ENCODE measurements around the gene MT4.

Gene MT4

GRCh38 chr16:56534847-56535383 is 30.0 kb upstream of the MT4 start:
- TF ChIP-seq CEBPB (IDR thresholded peaks at IDR 0.05) (no peak), MAX (IDR thresholded peaks at IDR 0.05) (no peak), REST (IDR thresholded peaks at IDR 0.05; ENCODE audit: low read depth) (peak; percentile 58; the same call in 1 of the 2 replicates)

GRCh38 chr16:56538331-56538730 is 26.5 kb upstream of the MT4 start:
- TF ChIP-seq FOXM1 (IDR thresholded peaks at IDR 0.05; ENCODE audit: borderline replicate concordance, low read depth) (no peak), RAD21 (IDR thresholded peaks at IDR 0.05; ENCODE audit: low read depth) (no peak), TAF1 (IDR thresholded peaks at IDR 0.05; ENCODE audit: low read depth) (no peak), MAX (IDR thresholded peaks at IDR 0.05) (no peak), ZBTB7A (IDR thresholded peaks at IDR 0.05; ENCODE audit: low read depth) (no peak), TEAD4 (IDR thresholded peaks at IDR 0.05) (no peak), TCF12 (IDR thresholded peaks at IDR 0.05; ENCODE audit: low read depth) (no peak), CREB1 (IDR thresholded peaks at IDR 0.05; ENCODE audit: low read depth) (no peak), EP300 (IDR thresholded peaks at IDR 0.05; ENCODE audit: borderline replicate concordance) (no peak), CEBPB (IDR thresholded peaks at IDR 0.05) (no peak), EGR1 (IDR thresholded peaks at IDR 0.05) (no peak), REST (IDR thresholded peaks at IDR 0.05; ENCODE audit: low read depth) (no peak), YY1 (IDR thresholded peaks at IDR 0.05; ENCODE audit: low read depth) (no peak), NFIC (IDR thresholded peaks at IDR 0.05) (no peak)
- TF ChIP-seq, protein P1, sequence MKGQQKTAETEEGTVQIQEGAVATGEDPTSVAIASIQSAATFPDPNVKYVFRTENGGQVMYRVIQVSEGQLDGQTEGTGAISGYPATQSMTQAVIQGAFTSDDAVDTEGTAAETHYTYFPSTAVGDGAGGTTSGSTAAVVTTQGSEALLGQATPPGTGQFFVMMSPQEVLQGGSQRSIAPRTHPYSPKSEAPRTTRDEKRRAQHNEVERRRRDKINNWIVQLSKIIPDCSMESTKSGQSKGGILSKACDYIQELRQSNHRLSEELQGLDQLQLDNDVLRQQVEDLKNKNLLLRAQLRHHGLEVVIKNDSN (IDR thresholded peaks at IDR 0.05), result no peak

DNA sequence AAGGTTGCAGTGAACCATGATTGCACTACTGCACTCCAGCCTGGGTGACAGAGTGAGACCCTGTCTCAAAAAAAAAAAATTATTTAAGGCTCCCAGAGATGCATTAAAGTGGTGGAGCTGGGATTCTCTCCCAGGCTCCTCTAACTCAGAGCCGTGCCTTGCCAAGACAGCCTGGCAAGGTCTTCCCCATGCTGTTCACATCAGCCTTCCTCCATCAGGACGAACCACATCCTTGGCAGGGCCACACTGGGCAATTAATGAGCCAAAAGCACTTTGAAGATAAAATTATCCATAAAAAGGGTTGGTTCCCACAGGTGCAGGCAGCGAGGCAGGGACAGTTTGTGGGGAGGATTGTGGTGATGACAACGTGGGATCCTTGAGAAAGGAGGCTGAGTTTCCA is 25.2 kb upstream of the MT4 start:
- TF ChIP-seq TAF1 (IDR thresholded peaks at IDR 0.05; ENCODE audit: low read depth) (no peak), CREB1 (IDR thresholded peaks at IDR 0.05; ENCODE audit: low read depth) (no peak), REST (IDR thresholded peaks at IDR 0.05; ENCODE audit: low read depth) (no peak), CEBPB (IDR thresholded peaks at IDR 0.05) (no peak), EGR1 (IDR thresholded peaks at IDR 0.05) (no peak), YY1 (IDR thresholded peaks at IDR 0.05; ENCODE audit: low read depth) (no peak), TEAD4 (IDR thresholded peaks at IDR 0.05) (no peak), TCF12 (IDR thresholded peaks at IDR 0.05; ENCODE audit: low read depth) (no peak), NFIC (IDR thresholded peaks at IDR 0.05) (no peak), FOXM1 (IDR thresholded peaks at IDR 0.05; ENCODE audit: borderline replicate concordance, low read depth) (no peak), EP300 (IDR thresholded peaks at IDR 0.05; ENCODE audit: borderline replicate concordance) (no peak)
- TF ChIP-seq, protein P1 (IDR thresholded peaks at IDR 0.05), result no peak

- TF ChIP-seq TCF12 (IDR thresholded peaks at IDR 0.05; ENCODE audit: low read depth), result no peak
Measured at GRCh38 chr16:56542039-56542438, 22.8 kb upstream of the MT4 start.
